NCI-H1417 treated with DMSO at 0.1 percent for 48 hours (cell line): ENCODE data around the gene ZNF805.
"Not testable (repeated sequence)": the region's sequence is repeated elsewhere in the genome, so short reads cannot be mapped to it uniquely, and the experiment has no call there.

Experiments used
- DNase-seq: peaks from one replicate; lab custom pipeline; 2025; lab: John Stamatoyannopoulos, UW

The ZNF805 gene

GRCh38 chr19:57240311-57241090, at the start of gene ZNF805:
Gene ZNF805 (plus strand): TSS chr19:57240632. CDS start chr19:57240892, 260 bp downstream.
- peak; percentile 44 for DNase-seq

- peak; percentile 17 for DNase-seq
Measured at GRCh38 chr19:57191141-57192076, 49.0 kb upstream of the ZNF805 start, which contains the start of gene ZNF264. Gene ZNF264 (plus strand): TSS chr19:57191500. CDS start chr19:57191914, 414 bp downstream.

- no peak for DNase-seq
Measured at GRCh38 chr19:57192077-57192420, 48.4 kb upstream of the ZNF805 start.

- no peak for DNase-seq
Measured at GRCh38 chr19:57192993-57193392, 47.4 kb upstream of the ZNF805 start.

GRCh38 chr19:57197874-57198273, 42.6 kb upstream of the ZNF805 start:
- not testable (repeated sequence) for DNase-seq

- DNase-seq = no peak
Measured at GRCh38 chr19:57202160-57202559, 38.3 kb upstream of the ZNF805 start.

- DNase-seq = no peak
Measured at GRCh38 chr19:57210381-57210780, 30.1 kb upstream of the ZNF805 start.

GRCh38 chr19:57212109-57212508, 28.3 kb upstream of the ZNF805 start:
- no peak for DNase-seq

- DNase-seq = no peak
Measured at GRCh38 chr19:57227502-57227901, 12.9 kb upstream of the ZNF805 start.

- DNase-seq = no peak
Measured at GRCh38 chr19:57231686-57232085, 8.7 kb upstream of the ZNF805 start.

- no peak for DNase-seq
Measured at GRCh38 chr19:57233207-57233606, 7.2 kb upstream of the ZNF805 start.

GRCh38 chr19:57239982-57240310, 486 bp upstream of the ZNF805 start:
- DNase-seq = no peak

GRCh38 chr19:57241176-57241575, 744 bp downstream of the ZNF805 start:
- DNase-seq = no peak

GRCh38 chr19:57242821-57243220, 2.4 kb downstream of the ZNF805 start:
- DNase-seq = no peak

- no peak for DNase-seq
Measured at GRCh38 chr19:57244513-57244912, 4.1 kb downstream of the ZNF805 start.

- DNase-seq = no peak
Measured at GRCh38 chr19:57245066-57245465, 4.6 kb downstream of the ZNF805 start.

- no peak for DNase-seq
Measured at GRCh38 chr19:57245959-57246358, 5.5 kb downstream of the ZNF805 start.

- DNase-seq = no peak
Measured at GRCh38 chr19:57248646-57249045, 8.2 kb downstream of the ZNF805 start.

- DNase-seq = no peak
Measured at GRCh38 chr19:57249329-57249728, 8.9 kb downstream of the ZNF805 start.

- not testable (repeated sequence) for DNase-seq
Measured at GRCh38 chr19:57253767-57254166, 13.3 kb downstream of the ZNF805 start.

- no peak for DNase-seq
Measured at GRCh38 chr19:57262044-57262443, 21.6 kb downstream of the ZNF805 start.

GRCh38 chr19:57263244-57263741, 22.9 kb downstream of the ZNF805 start:
- DNase-seq = no peak

- no peak for DNase-seq
Measured at GRCh38 chr19:57267291-57267690, 26.9 kb downstream of the ZNF805 start.
